ENCODE results near the gene CASP8. TPM values are rescaled to one million over a fixed set of nuclear protein-coding genes. Genes with fewer than 3 reads are reported as not detected.

Gene CASP8
- 74.2 and 84.4 TPM in 2 replicates for total RNA-seq

DNA sequence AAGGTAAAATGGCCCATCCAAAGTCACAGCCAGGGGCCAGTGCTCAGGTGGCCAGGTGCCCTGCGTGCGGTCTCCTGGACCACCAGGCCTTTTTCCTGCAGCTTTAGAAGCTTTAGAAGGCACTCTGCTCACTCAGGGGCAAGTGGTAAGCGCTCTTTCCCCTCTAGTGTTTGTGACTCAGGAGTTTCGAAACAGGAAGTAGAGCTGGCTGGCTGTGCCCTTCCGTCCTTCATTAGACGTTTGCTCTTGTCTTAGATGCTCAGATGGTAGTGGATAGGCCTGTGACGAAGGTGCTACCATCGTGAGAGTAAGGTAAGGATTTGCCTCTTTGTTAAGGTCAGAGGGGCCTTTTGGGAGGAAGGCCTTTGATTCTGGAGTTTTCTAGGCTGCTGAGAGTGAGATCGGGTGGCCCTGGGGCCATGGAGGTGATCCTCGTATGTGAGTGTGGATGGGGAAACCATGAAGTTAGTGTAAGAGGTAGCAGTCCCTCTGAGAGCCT, at the start of gene CASP8:
Gene CASP8 (plus strand): TSS at position 235 of the 499 bp plus-strand sequence. CDS start 5,951 bp downstream, outside the sequence.
- ATAC-seq (ENCODE audit: low read depth), result peak; percentile 59
- H3K4me3 Mint-ChIP-seq, result peak within 1 kb of the TSS; percentile 96
- H3K4me1 Mint-ChIP-seq, result peaks cover 86% of the 10 kb centered on the region
- no peaks in the 10 kb centered on the region for H3K9me3 Mint-ChIP-seq
- intact Hi-C loops (cut with micrococcal nuclease), result loop anchor here (1.0 to 2.0 kb wide), 2 partner anchors 14 to 27 kb away; no protein-coding TSS in a partner anchor
- ChIA-PET POLR2A (interaction anchor here (1.1 to 5.1 kb wide), 15 partner anchors 12 to 396 kb away, joined by 3 to 57 read pairs (median 6); partner anchors contain the start of genes CASP10, CLK1, NIF3L1 and STRADB), CTCF (interaction anchor here (1.1 to 7.9 kb wide), 4 partner anchors 18 to 103 kb away, joined by 5 to 57 read pairs (median 18); no protein-coding TSS in a partner anchor)
- TF ChIP-seq, protein P1, sequence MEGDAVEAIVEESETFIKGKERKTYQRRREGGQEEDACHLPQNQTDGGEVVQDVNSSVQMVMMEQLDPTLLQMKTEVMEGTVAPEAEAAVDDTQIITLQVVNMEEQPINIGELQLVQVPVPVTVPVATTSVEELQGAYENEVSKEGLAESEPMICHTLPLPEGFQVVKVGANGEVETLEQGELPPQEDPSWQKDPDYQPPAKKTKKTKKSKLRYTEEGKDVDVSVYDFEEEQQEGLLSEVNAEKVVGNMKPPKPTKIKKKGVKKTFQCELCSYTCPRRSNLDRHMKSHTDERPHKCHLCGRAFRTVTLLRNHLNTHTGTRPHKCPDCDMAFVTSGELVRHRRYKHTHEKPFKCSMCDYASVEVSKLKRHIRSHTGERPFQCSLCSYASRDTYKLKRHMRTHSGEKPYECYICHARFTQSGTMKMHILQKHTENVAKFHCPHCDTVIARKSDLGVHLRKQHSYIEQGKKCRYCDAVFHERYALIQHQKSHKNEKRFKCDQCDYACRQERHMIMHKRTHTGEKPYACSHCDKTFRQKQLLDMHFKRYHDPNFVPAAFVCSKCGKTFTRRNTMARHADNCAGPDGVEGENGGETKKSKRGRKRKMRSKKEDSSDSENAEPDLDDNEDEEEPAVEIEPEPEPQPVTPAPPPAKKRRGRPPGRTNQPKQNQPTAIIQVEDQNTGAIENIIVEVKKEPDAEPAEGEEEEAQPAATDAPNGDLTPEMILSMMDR (IDR thresholded peaks at IDR 0.05), result no peak
- peak within 1 kb of the TSS; percentile 99 for H3K27ac Mint-ChIP-seq
- peak; percentile 50 for DNase-seq
- no peaks in the 10 kb centered on the region for H3K27me3 Mint-ChIP-seq
- H3K36me3 Mint-ChIP-seq (ENCODE audit: low read depth), result peaks cover 12% of the 10 kb centered on the region

DNA sequence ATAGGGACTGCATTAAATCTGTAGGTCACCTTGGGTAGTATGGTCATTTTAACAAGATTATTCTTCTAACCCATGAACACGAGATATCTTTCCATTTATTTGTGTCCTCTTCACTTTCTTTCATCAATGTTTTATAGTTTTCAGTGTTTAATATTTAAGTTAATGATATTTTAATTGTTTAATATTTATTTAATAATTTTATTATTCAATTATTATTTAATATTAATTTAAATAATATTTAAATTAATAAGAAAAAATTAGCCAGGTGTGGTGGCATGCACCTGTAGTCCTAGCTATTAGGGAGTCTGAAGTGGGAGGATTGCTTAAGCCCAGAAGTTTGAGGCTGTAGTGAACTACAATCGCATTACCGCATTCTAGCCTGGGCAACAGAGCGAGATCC, 44.4 kb upstream of the CASP8 start:
- no peak overlapping the region for H3K4me3 Mint-ChIP-seq
- peaks cover 42% of the 10 kb centered on the region for H3K36me3 Mint-ChIP-seq (ENCODE audit: low read depth)
- H3K9me3 Mint-ChIP-seq, result no peaks in the 10 kb centered on the region
- intact Hi-C loops (cut with micrococcal nuclease), result no loop called here
- no peaks in the 10 kb centered on the region for H3K27me3 Mint-ChIP-seq
- no peak for DNase-seq
- H3K4me1 Mint-ChIP-seq, result peaks cover 12% of the 10 kb centered on the region
- TF ChIP-seq, protein P1 (IDR thresholded peaks at IDR 0.05), result no peak
- no peak overlapping the region for H3K27ac Mint-ChIP-seq
- CTCF ChIA-PET, result no interaction called here
- POLR2A ChIA-PET, result no interaction called here
- no peak for ATAC-seq (ENCODE audit: low read depth)

DNA sequence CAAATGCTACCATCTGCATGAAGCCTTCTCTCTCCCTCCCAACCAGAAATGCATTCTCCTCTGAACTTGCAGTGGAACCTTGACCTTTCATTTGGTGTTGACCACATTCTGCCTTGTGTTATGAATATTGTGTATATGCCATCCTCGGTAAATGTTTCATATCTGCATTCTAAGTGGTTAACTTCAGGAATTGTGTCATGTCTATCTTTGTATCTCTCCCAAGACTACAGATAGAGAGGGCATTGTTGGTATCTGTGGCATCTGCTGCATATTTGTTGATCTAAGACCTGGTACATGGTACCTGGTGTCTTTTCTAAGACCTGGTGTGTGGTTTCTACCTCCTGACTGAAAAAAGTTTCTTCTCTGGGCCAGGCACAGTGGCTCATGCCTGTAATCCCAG, 43.4 kb upstream of the CASP8 start:
- H3K36me3 Mint-ChIP-seq (ENCODE audit: low read depth), result peaks cover 42% of the 10 kb centered on the region
- peaks cover 14% of the 10 kb centered on the region for H3K4me1 Mint-ChIP-seq
- CTCF ChIA-PET, result no interaction called here
- DNase-seq (no peak), ATAC-seq (ENCODE audit: low read depth) (no peak)
- H3K27me3 Mint-ChIP-seq, result no peaks in the 10 kb centered on the region
- TF ChIP-seq, protein P1 (IDR thresholded peaks at IDR 0.05), result no peak
- no peak overlapping the region for H3K4me3 Mint-ChIP-seq
- intact Hi-C loops (cut with micrococcal nuclease), result no loop called here
- no peaks in the 10 kb centered on the region for H3K9me3 Mint-ChIP-seq
- POLR2A ChIA-PET, result no interaction called here
- no peak overlapping the region for H3K27ac Mint-ChIP-seq

DNA sequence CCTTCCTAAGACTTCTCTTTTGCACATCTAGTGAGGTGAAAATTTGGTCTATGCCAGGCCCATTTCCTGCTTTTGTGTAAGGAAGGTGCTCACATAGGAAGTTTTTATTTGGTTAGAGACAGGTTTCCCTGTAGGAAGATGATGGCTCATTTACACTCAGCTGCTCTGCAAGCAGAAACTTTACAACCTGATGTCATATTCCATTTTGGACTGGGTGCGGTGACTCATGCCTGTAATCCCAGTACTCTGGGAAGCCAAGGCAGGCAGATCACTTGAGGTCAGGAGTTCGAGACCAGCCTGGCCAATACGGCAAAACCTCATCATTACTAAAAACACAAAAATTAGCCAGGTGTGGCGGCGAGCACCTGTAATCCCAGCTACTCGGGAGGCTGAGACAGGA, 41.6 kb upstream of the CASP8 start:
- no peaks in the 10 kb centered on the region for H3K9me3 Mint-ChIP-seq
- H3K36me3 Mint-ChIP-seq (ENCODE audit: low read depth), result peaks cover 42% of the 10 kb centered on the region
- no peak for ATAC-seq (ENCODE audit: low read depth)
- TF ChIP-seq, protein P1 (IDR thresholded peaks at IDR 0.05), result no peak
- intact Hi-C loops (cut with micrococcal nuclease), result no loop called here
- H3K27me3 Mint-ChIP-seq, result no peaks in the 10 kb centered on the region
- no peak overlapping the region for H3K4me3 Mint-ChIP-seq
- ChIA-PET POLR2A (interaction anchor here (2.6 kb wide), 1 partner anchor 14 kb away, joined by 12 read pairs; no protein-coding TSS in a partner anchor), CTCF (no interaction called here)
- DNase-seq, result no peak
- no peak overlapping the region for H3K27ac Mint-ChIP-seq
- H3K4me1 Mint-ChIP-seq, result peaks cover 20% of the 10 kb centered on the region

DNA sequence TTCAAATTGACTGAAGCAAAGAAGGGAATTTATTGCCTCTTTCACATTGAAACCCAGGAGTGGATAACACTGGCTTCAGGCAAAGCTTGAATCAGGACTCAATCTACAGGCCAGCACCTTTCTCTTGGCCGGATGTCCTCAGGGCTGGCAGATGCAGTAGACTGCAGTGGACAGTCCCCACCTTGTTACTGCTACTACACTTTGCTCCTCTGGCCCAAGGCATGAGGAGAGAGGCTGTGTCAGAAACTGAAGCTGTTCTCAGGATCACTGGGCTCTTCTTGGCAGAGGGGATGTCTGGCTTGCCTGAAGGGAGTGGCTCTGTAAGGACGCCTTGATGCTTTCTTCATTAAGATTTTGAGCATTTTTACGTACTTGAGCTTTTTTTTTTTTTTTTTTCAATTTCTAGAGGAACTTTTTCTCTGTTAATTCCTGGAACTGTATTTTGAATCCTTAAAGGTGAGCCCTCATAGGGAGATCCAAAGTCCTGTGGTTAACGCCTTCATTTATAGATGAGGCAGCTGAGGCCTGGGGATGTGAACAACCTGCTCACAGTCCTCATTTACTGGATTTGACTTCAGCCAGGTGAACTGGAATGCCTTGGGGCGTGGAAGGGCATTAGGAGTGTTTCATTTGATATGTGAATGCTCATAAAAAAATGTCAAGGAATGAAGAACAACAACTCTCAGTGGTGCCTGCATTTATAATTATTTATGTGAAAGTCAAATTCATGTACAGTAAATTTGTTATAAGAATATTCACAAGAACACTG, 40.8 kb upstream of the CASP8 start:
- no peaks in the 10 kb centered on the region for H3K27me3 Mint-ChIP-seq
- intact Hi-C loops (cut with micrococcal nuclease), result loop anchor here (1.0 kb wide), 1 partner anchor 10 kb away; no protein-coding TSS in a partner anchor
- peaks cover 42% of the 10 kb centered on the region for H3K36me3 Mint-ChIP-seq (ENCODE audit: low read depth)
- H3K27ac Mint-ChIP-seq, result peak overlapping the region; percentile 47
- no peaks in the 10 kb centered on the region for H3K9me3 Mint-ChIP-seq
- ChIA-PET CTCF (interaction anchor here (1.0 to 2.6 kb wide), 4 partner anchors 10 to 42 kb away, joined by 3 to 18 read pairs (median 6); partner anchors contain the start of gene CASP10), POLR2A (interaction anchor here (0.7 to 2.6 kb wide), 4 partner anchors 11 to 306 kb away, joined by 3 to 16 read pairs (median 8); no protein-coding TSS in a partner anchor)
- ATAC-seq (ENCODE audit: low read depth) (no peak), DNase-seq (no peak)
- H3K4me1 Mint-ChIP-seq, result peaks cover 20% of the 10 kb centered on the region
- H3K4me3 Mint-ChIP-seq, result no peak overlapping the region
- TF ChIP-seq, protein P1 (IDR thresholded peaks at IDR 0.05), result no peak
